Measurements from ENCODE around the gene AHRR.

DNA sequence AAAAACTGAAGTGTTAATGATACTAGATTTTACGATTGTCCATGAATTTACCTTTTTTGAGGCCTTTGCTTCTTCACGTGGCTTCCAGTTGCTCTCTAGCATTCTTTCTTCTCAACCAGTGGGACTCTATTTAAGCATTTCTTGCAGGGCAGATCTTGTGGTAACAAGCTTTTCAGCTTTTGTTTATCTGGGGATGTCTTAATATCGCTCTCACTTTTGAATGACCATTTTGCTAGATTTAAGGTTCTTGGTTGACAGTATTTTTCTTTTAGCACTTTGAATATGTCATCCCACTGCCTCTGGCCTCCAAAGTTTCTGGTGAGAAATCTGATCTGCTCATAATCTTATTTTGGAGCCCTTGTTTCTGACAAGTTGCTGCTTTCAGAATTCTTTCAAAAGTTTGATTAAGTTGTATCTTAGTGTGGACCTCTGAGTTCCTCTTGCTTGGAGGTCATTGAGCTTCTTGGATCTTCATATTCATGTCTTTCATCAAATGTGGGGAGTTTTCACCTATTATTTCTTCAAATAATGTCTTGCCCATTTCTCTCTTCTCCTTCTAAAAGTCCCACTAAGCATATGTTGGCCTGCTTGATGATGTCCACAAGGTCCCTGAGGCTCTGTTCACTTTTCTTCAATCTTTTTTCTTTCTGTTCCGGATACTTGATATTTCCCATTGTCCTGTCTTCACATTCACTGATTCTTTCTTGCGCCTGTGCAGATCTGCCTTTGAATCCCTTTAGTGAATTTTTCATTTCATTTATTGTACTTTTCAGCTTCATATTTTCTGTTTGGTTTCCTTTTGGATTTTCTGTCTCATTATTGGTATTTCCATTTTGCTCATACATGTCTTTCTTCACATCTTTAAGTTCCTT is 130.3 kb downstream of the AHRR start:
- no peak for TF ChIP-seq CTCF (IDR thresholded peaks at IDR 0.05)
- no peak for TF ChIP-seq POLR2AphosphoS5 (IDR thresholded peaks at IDR 0.05)
- no peak for TF ChIP-seq EP300 (IDR thresholded peaks at IDR 0.05)
- TF ChIP-seq POLR2A (IDR thresholded peaks at IDR 0.05) = no peak

Data from sigmoid colon (tissue), 4 donors.